Thyroid gland (tissue), 4 donors: ENCODE measurements around the gene FSTL4.

Source experiments
- CTCF ChIP-seq, 6 experiments: fragments of 200-600 bp in 3 of 6; fragments of 450-650 bp in 3 of 6; sonication (generic) in 3 of 6; IDR thresholded peaks; one replicate each; pipeline ENCODE4 v1.5.1; 2016 to 2019; ENCODE audit warnings: antibody characterized with exemption in 6 of 6, mild to moderate bottlenecking in 2 of 6, inconsistent platforms in 1 of 6, moderate library complexity in 1 of 6
- POLR2A ChIP-seq, 2 donors: fragments of 450-650 bp; IDR thresholded peaks; one replicate each; pipeline ENCODE4 v1.6.1; 2017; ENCODE audit warnings: antibody characterized with exemption in 2 of 2, mild to moderate bottlenecking in 2 of 2, moderate library complexity in 1 of 2

- no peak for TF ChIP-seq CTCF (IDR thresholded peaks at IDR 0.05)
- TF ChIP-seq POLR2A (IDR thresholded peaks at IDR 0.05), result no peak
These were observed 227.0 kb downstream of the FSTL4 start for GRCh38 chr5:133385346-133385745.
